A549 (cell line): ENCODE results near the gene C17orf107. TPM values are rescaled to one million over a fixed set of nuclear protein-coding genes. Genes with fewer than 3 reads are reported as not detected.

Experiments used
- ATAC-seq, 2 experiments: fragments of 200-7000 bp in 1 of 2; fragments of >200 bp in 1 of 2; cut with Nextera tagmentation in 1 of 2; cut with Tn5 transposase in 1 of 2; 3 replicates each; pipeline versions ENCODE4 v1.8.0 to v1.9.1; 2018 to 2020; ENCODE audit warnings: mild to moderate bottlenecking in 1 of 2, moderate library complexity in 1 of 2
- CTCF ChIA-PET: fragments of 300-600 bp; sonication (Branson Sonifier 250); formaldehyde crosslinking; extraction: SDS; loops from one replicate; lab custom pipeline; 2021; ENCODE audit warnings: antibody characterized with exemption, inconsistent platforms; lab: Yijun Ruan, JAX
- POLR2A ChIA-PET: fragments of 350-600 bp; formaldehyde crosslinking; extraction: SDS; loops from one replicate; lab custom pipeline; 2021; ENCODE audit warnings: antibody characterized with exemption, inconsistent platforms; lab: Yijun Ruan, JAX
- DNase-seq, 2 experiments: peaks; one replicate each; pipeline versions ENCODE4 v3.0.0 to v3.0.0-alpha.2; 2011 to 2016; ENCODE audit warnings: low read depth in 1 of 2, low spot score in 1 of 2
- FAIRE-seq: peaks from 2 replicates; lab custom pipeline; 2011; peaks lifted over from hg19 to GRCh38; lab: Jason Lieb, UNC
- H3K27ac ChIP-seq, 2 experiments: fragments of >200 bp; sonication (Bioruptor Twin); formaldehyde crosslinking; 3 replicates each; pipeline ENCODE4 v1.5.1; 2016 to 2017
- H3K4me1 ChIP-seq: fragments of >200 bp; sonication (Bioruptor Twin); formaldehyde crosslinking; 3 replicates; pipeline ENCODE4 v1.6.1; 2016
- H3K4me2 ChIP-seq: fragments of >200 bp; sonication (Bioruptor Twin); formaldehyde crosslinking; 3 replicates; pipeline ENCODE4 v1.6.1; 2016
- H3K4me3 ChIP-seq: fragments of >200 bp; sonication (Bioruptor Twin); formaldehyde crosslinking; 3 replicates; pipeline ENCODE4 v1.5.1; 2016
- H3K9me3 ChIP-seq: fragments of >200 bp; sonication (Bioruptor Twin); formaldehyde crosslinking; 3 replicates; pipeline ENCODE4 v1.6.1; 2016
- BHLHE40 ChIP-seq: IDR thresholded peaks from 2 replicates; pipeline ENCODE4 v1.6.1; 2012; ENCODE audit warnings: low read depth, low read length, inconsistent platforms
- CBX2 ChIP-seq: fragments of 200-600 bp; sonication (generic); IDR thresholded peaks from 2 replicates; pipeline ENCODE4 v1.6.1; 2016; ENCODE audit warnings: low read depth, mild to moderate bottlenecking, borderline replicate concordance
- CBX8 ChIP-seq: fragments of 200-600 bp; sonication (generic); IDR thresholded peaks from 2 replicates; pipeline ENCODE4 v1.6.1; 2016
- CHD2 ChIP-seq: fragments of 150-350 bp; IDR thresholded peaks from 2 replicates; pipeline ENCODE4 v1.6.1; 2014; ENCODE audit warnings: low read length; ENCODE audit not compliant: partially characterized antibody
- CTCF ChIP-seq: fragments of >200 bp; sonication (Bioruptor Twin); formaldehyde crosslinking; IDR thresholded peaks from 3 replicates; pipeline ENCODE4 v1.5.1; 2016
- E2F6 ChIP-seq: IDR thresholded peaks from 2 replicates; pipeline ENCODE4 v1.6.1; 2012; ENCODE audit warnings: low read depth, borderline replicate concordance
- EHMT2 ChIP-seq: fragments of 200-600 bp; sonication (generic); IDR thresholded peaks from 2 replicates; pipeline ENCODE4 v1.6.1; 2016; ENCODE audit warnings: antibody characterized with exemption, low read depth, mild to moderate bottlenecking, moderate library complexity
- FOSB ChIP-seq: fragments of 250-450 bp; sonication (Bioruptor Pico); IDR thresholded peaks from 2 replicates; pipeline ENCODE4 v1.5.0; 2020; ENCODE audit warnings: mild to moderate bottlenecking, moderate library complexity
- HDAC2 ChIP-seq: fragments of 200-600 bp; sonication (generic); IDR thresholded peaks from 2 replicates; pipeline ENCODE4 v1.6.1; 2016
- JUN ChIP-seq, 2 experiments: fragments of >200 bp; sonication (Bioruptor Twin); formaldehyde crosslinking; IDR thresholded peaks; 2 replicates in 1 of 2; 3 replicates in 1 of 2; pipeline ENCODE4 v1.6.1; 2016 to 2017
- JUNB ChIP-seq: fragments of >200 bp; sonication (Bioruptor Twin); formaldehyde crosslinking; IDR thresholded peaks from 2 replicates; pipeline ENCODE4 v1.6.1; 2016
- KDM5A ChIP-seq: fragments of 200-600 bp; sonication (generic); IDR thresholded peaks from 2 replicates; pipeline ENCODE4 v1.6.1; 2016; ENCODE audit warnings: antibody characterized with exemption, mild to moderate bottlenecking
- MAFK ChIP-seq: fragments of 450-650 bp; IDR thresholded peaks from 2 replicates; pipeline ENCODE4 v1.6.1; 2014; ENCODE audit not compliant: partially characterized antibody
- MAZ ChIP-seq: fragments of 150-350 bp; IDR thresholded peaks from 2 replicates; pipeline ENCODE4 v1.6.1; 2014; ENCODE audit warnings: antibody characterized with exemption, low read depth, low read length, borderline replicate concordance
- MYC ChIP-seq: IDR thresholded peaks from 2 replicates; pipeline ENCODE4 v1.6.1; 2012; ENCODE audit warnings: mild to moderate bottlenecking, inconsistent platforms, low read length, improper control_type of control experiment, borderline replicate concordance
- NFE2L2 ChIP-seq: fragments of 150-350 bp; conservative IDR thresholded peaks from 2 replicates; pipeline ENCODE4 v1.6.1; 2014; ENCODE audit warnings: low read length
- NR3C1 ChIP-seq: fragments of >200 bp; sonication (Bioruptor Twin); formaldehyde crosslinking; IDR thresholded peaks from 3 replicates; pipeline ENCODE4 v1.6.1; 2017
- POLR2AphosphoS2 ChIP-seq: conservative IDR thresholded peaks from 2 replicates; pipeline ENCODE4 v1.6.1; 2012; ENCODE audit warnings: low read length, improper control_type of control experiment, inconsistent platforms
- RARB ChIP-seq: fragments of 250-450 bp; sonication (Bioruptor Pico); IDR thresholded peaks from 2 replicates; pipeline ENCODE4 v1.8.0; 2021; ENCODE audit warnings: mild to moderate bottlenecking, moderate library complexity
- RCOR1 ChIP-seq: fragments of 150-350 bp; IDR thresholded peaks from 2 replicates; pipeline ENCODE4 v1.6.1; 2014; ENCODE audit warnings: antibody characterized with exemption, low read length, low read depth
- RFX5 ChIP-seq: fragments of 450-650 bp; IDR thresholded peaks from 2 replicates; pipeline ENCODE4 v1.7.1; 2014; ENCODE audit warnings: antibody characterized with exemption, mild to moderate bottlenecking, moderate library complexity
- SMC3 ChIP-seq: fragments of >200 bp; sonication (Bioruptor Twin); formaldehyde crosslinking; IDR thresholded peaks from 3 replicates; pipeline ENCODE4 v1.6.1; 2018; ENCODE audit warnings: inconsistent platforms
- ZSCAN20 ChIP-seq: fragments of 250-450 bp; sonication (Bioruptor Pico); IDR thresholded peaks from 2 replicates; pipeline ENCODE4 v1.8.0; 2022; ENCODE audit warnings: mild to moderate bottlenecking, moderate library complexity
- WGBS: methylation state at CpG from one replicate; pipeline ENCODE4 v1.1.6; 2017; ENCODE audit errors: missing lambda C conversion rate; 5-methylcytosine and 5-hydroxymethylcytosine counted together
- polyA minus RNA-seq: library from RNA; depleted of rRNA, polyadenylated mRNA; stranded (reverse); fragments of >200 nt; gene quantifications from 2 replicates; pipeline ENCODE4 v1.2.3, GENCODE V29; 2011; rRNA and poly(A)+ RNA removed
- polyA plus RNA-seq, 4 experiments: library from polyadenylated mRNA; depleted of rRNA in 3 of 4; stranded (reverse); fragments of >200 nt; fragmentation: RNase III in 1 of 4; extraction: RNeasy Plus Mini Kit Qiagen cat#74134 plus additional on column Dnase treatment in 1 of 4; gene quantifications; 2 replicates in 3 of 4; 3 replicates in 1 of 4; pipeline ENCODE4 v1.2.3, GENCODE V29; 2011 to 2017
- TF ChIP-seq, protein P1 (sequence below): fragments of >200 bp; sonication (Bioruptor Twin); formaldehyde crosslinking; IDR thresholded peaks from 3 replicates; pipeline ENCODE4 v1.6.1; 2016

Gene C17orf107
- polyA plus RNA-seq (2011; rRNA removed) (0.11 and 0.13 TPM in 2 replicates), polyA plus RNA-seq (2017; fragmentation: RNase III; extraction: RNeasy Plus Mini Kit Qiagen cat#74134 plus additional on column Dnase treatment) (0.16 to 0.30 TPM (median 0.25 TPM) in 3 replicates), polyA minus RNA-seq (0.17 and 0.29 TPM in 2 replicates)
- polyA plus RNA-seq (2012; cell fraction: cytosol; rRNA removed) = 0.17 and 0.23 TPM in 2 replicates
- 1.2 and 1.5 TPM in 2 replicates for polyA plus RNA-seq (2012; cell fraction: nucleus; rRNA removed)

DNA sequence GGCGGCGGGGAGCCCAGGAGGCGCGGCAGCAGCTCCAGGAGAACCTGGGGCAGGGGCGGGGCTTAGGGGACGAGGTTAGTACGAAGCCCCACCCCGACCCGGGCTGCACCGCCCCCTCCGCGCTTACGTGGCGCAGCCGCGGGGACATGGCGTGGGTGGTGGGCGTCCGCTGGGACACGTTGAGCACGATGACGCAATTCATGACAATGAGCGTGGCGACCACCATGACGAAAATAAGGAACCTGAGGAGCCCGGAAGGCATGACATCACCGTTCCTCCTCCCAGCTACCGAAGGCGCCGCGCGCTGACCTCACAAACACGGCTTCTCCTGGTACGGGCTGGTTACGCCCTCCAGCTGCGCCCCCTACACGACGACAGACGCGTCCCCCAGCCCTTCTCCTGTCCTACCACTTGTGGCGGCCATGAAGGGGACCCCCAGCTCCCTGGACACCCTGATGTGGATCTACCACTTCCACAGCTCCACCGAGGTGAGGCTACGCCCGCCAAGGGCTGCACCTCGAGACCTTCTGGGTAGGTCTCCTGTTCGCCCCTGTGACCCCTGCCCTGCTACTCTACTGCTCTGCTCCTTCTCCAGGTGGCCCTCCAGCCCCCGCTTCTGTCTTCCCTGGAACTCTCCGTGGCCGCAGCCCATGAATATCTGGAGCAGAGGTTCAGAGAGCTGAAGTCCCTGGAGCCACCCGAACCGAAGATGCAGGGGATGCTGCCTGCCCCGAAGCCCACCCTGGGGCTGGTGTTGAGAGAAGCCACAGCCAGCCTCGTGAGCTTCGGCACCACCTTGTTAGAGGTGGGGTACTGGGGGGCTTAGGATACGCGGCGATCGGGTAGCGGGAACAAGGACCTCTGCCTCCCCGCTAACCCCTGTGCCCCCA, at the start of gene C17orf107:
TSS of gene C17orf107 (plus strand) at position 196 of the 890 bp plus-strand sequence. CDS start at position 423, 227 bp downstream.
- TF ChIP-seq E2F6 (no peak), RCOR1 (no peak), SMC3 (no peak), CBX8 (no peak), MAZ (no peak), JUN (IDR thresholded peaks at IDR 0.05) (no peak), NR3C1 (no peak), CTCF (no peak), RARB (CRISPR knock-in tag) (no peak), KDM5A (no peak), FOSB (CRISPR knock-in tag) (no peak), RFX5 (no peak), NFE2L2 (no peak), POLR2AphosphoS2 (no peak)
- TF ChIP-seq, protein P1, sequence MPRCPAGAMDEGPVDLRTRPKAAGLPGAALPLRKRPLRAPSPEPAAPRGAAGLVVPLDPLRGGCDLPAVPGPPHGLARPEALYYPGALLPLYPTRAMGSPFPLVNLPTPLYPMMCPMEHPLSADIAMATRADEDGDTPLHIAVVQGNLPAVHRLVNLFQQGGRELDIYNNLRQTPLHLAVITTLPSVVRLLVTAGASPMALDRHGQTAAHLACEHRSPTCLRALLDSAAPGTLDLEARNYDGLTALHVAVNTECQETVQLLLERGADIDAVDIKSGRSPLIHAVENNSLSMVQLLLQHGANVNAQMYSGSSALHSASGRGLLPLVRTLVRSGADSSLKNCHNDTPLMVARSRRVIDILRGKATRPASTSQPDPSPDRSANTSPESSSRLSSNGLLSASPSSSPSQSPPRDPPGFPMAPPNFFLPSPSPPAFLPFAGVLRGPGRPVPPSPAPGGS = no peak
- TF ChIP-seq, all 56 proteins: peak for 0
- CTCF ChIA-PET = interaction anchor here (0.6 to 8.2 kb wide), 15 partner anchors 9 to 333 kb away, joined by 3 to 83 read pairs (median 4); partner anchors contain the start of genes ARRB2, GLTPD2, RNF167 and SLC25A11
- Histone ChIP-seq H3K4me2 (no peak within 1 kb of the TSS), H3K27ac (no peak within 1 kb of the TSS), H3K4me1 (0 out of 3 replicates have a peak, but pooled peaks cover 5% of the 10 kb centered on the region), H3K4me3 (no peak within 1 kb of the TSS), H3K9me3 (no peaks in the 10 kb centered on the region)
- POLR2A ChIA-PET = interaction anchor here (1.5 to 1.9 kb wide), 2 partner anchors 104 to 110 kb away, joined by 4 to 6 read pairs; partner anchors contain the start of gene PSMB6
- ATAC-seq (no peak), FAIRE-seq (no peak), DNase-seq (no peak)
- WGBS = 94% methylated on average over 57 of the region's 60 CpGs

DNA sequence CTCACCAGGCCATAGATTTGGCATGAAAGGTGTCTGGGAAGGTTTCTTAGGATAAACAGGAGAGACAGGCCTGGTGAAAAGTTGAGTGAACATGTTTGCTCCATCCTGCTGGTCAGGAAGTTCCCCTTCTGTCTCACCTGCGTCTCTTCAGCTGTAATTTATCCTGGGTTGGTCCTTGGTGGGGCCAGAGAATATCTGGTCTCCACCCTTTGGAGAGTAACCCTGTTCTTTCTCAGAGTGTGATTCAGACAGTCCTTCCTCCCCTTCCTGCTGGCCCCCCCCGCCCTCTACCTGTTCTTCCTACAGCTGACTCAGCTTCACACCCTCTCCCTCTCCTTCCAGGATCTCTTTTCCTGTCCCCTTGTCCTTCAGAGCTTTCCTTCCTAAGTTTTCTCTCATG, 49.1 kb upstream of the C17orf107 start:
- no peak overlapping the region for H3K4me3 ChIP-seq
- no peak for ATAC-seq
- H3K27ac ChIP-seq = peak overlapping the region; percentile 43 to 78; a peak in 5 of 6 replicates

More for the DNA sequence above, 49.1 kb upstream of the C17orf107 start:
- 75% methylated on average over 2 of the region's 2 CpGs for WGBS
- CTCF ChIA-PET = interaction anchor here (0.6 to 4.4 kb wide), 10 partner anchors 11 to 384 kb away, joined by 3 to 18 read pairs (median 6); partner anchors contain the start of gene VMO1
- peak overlapping the region; percentile 68 for H3K4me2 ChIP-seq
- H3K9me3 ChIP-seq = no peaks in the 10 kb centered on the region
- POLR2A ChIA-PET = interaction anchor here (1.0 kb wide), 1 partner anchor 54 kb away, joined by 4 read pairs; the partner anchor contains the start of gene PSMB6
- DNase-seq (no peak), FAIRE-seq (no peak)
- peaks cover 68% of the 10 kb centered on the region for H3K4me1 ChIP-seq
- TF ChIP-seq CBX8 = no peak
- no peak for TF ChIP-seq NFE2L2
- no peak for TF ChIP-seq MYC
- TF ChIP-seq SMC3 = no peak
- no peak for TF ChIP-seq HDAC2
- no peak for TF ChIP-seq JUNB
- no peak for TF ChIP-seq KDM5A
- no peak for TF ChIP-seq ZSCAN20 (CRISPR knock-in tag)
- TF ChIP-seq RCOR1 = no peak
- no peak for TF ChIP-seq MAFK
- TF ChIP-seq, protein P1 = no peak
- TF ChIP-seq CBX2 = no peak
- no peak for TF ChIP-seq POLR2AphosphoS2
- TF ChIP-seq CHD2 = no peak
- no peak for TF ChIP-seq BHLHE40
- no peak for TF ChIP-seq EHMT2
